Kidney (tissue), 14 donors: ENCODE results near the gene DDX23. TPM values are rescaled to one million over a fixed set of nuclear protein-coding genes. Genes with fewer than 3 reads are reported as not detected.

Source experiments
- DNase-seq, 5 donors: peaks; one replicate each; pipeline ENCODE4 v3.0.0-alpha.2; 2013 to 2020
- FAIRE-seq: peaks from 2 replicates; lab custom pipeline; 2012; peaks lifted over from hg19 to GRCh38; lab: Jason Lieb, UNC
- H3K27ac ChIP-seq, 2 donors: one replicate each; pipeline ENCODE4 v1.7.0; 2013; ENCODE audit warnings: low read depth in 2 of 2, low read length in 2 of 2, inconsistent platforms in 1 of 2
- H3K27me3 ChIP-seq: one replicate; pipeline ENCODE4 v1.7.1; 2013; ENCODE audit warnings: low read length, inconsistent platforms; ENCODE audit not compliant: control insufficient read depth, insufficient read depth
- H3K36me3 ChIP-seq, 3 donors: one replicate each; pipeline versions ENCODE4 v1.7.0 to v1.7.1; 2013; ENCODE audit warnings: low read length in 3 of 3, control low read depth in 1 of 3, inconsistent platforms in 1 of 3; ENCODE audit not compliant: insufficient read depth in 3 of 3, control insufficient read depth in 2 of 3
- H3K4me1 ChIP-seq, 3 donors: one replicate each; pipeline versions ENCODE4 v1.7.0 to v1.7.1; 2013; ENCODE audit warnings: low read length in 3 of 3, inconsistent platforms in 1 of 3, low read depth in 1 of 3; ENCODE audit not compliant: control insufficient read depth in 2 of 3, insufficient read depth in 2 of 3
- H3K4me3 ChIP-seq, 3 donors: one replicate each; pipeline versions ENCODE4 v1.7.0 to v1.8.1; 2013; ENCODE audit warnings: low read length in 3 of 3, control low read depth in 1 of 3, inconsistent platforms in 1 of 3
- H3K9ac ChIP-seq, 3 donors: one replicate each; pipeline versions ENCODE4 v1.7.0 to v1.7.1; 2013; ENCODE audit warnings: low read length in 3 of 3, control low read depth in 1 of 3, inconsistent platforms in 1 of 3
- H3K9me3 ChIP-seq, 3 donors: one replicate each; pipeline versions ENCODE4 v1.7.0 to v1.7.1; 2013; ENCODE audit warnings: low read length in 3 of 3, control low read depth in 1 of 3, inconsistent platforms in 1 of 3; ENCODE audit not compliant: control insufficient read depth in 2 of 3, insufficient read depth in 1 of 3
- intact Hi-C: fragments of 100-400 bp; cut with DNase I; formaldehyde crosslinking; loops from one replicate; pipeline ENCODE4 v1.11.1; 2022
- polyA plus RNA-seq: library from polyadenylated mRNA; stranded (reverse); fragments of 350-450 nt; fragmentation: Illumina TruSeq; extraction: RNeasy Lipid Tissue Mini Kit (QIAGEN cat#74804); gene quantifications from one replicate; pipeline ENCODE4 v1.2.3, GENCODE V29; 2014; ENCODE audit warnings: low read depth, low replicate concordance; ENCODE audit not compliant: insufficient read depth
- total RNA-seq: library from RNA; stranded (reverse); fragmentation: NEBNext Ultra II Directional; extraction: Animal tissue kit (Norgen Biotek cat#: 25700); gene quantifications from one replicate; pipeline ENCODE4 v1.2.1, GENCODE V29; 2021
- TF ChIP-seq, protein P1 (sequence below): IDR thresholded peaks from 3 replicates; pipeline ENCODE4 v1.5.1; 2012; ENCODE audit warnings: mild to moderate bottlenecking, moderate library complexity, borderline replicate concordance; ENCODE audit not compliant: insufficient read depth; ENCODE audit errors: extremely low read depth
- donor health status: control.
- donor health status: control.
- donor health status: control.
- donor health status: control.
- donor health status: control.
- donor health status: DM: yes; HTN: yes; CAD: no.
- donor health status: Normal renal cell carcinoma (clear cell type).

The DDX23 gene
- total and polyA plus RNA-seq, 2 donors from 2014 or later: 31.9 to 65.5 TPM

DNA sequence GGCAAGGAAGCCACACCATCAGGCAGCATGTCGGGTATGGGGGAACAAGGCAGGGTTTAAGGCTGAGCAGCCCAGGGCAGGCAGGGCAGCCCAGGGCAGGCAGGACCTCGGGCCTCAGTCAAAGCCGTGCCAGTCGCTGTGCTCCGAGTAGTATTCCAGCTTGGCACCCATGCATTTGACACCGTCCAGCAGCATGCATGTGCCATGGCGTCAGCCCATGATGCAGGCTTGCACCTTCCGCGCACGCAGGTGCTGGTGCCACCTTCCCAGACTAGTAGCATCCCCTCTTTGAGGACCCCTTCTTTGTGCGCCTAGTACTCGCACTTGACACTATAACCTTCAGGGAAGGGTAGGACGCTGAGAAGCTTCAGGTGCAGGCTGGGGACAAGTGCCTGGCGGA, 51.5 kb downstream of the DDX23 start:
- H3K9ac ChIP-seq: no peak overlapping the region
- TF ChIP-seq, protein P1, sequence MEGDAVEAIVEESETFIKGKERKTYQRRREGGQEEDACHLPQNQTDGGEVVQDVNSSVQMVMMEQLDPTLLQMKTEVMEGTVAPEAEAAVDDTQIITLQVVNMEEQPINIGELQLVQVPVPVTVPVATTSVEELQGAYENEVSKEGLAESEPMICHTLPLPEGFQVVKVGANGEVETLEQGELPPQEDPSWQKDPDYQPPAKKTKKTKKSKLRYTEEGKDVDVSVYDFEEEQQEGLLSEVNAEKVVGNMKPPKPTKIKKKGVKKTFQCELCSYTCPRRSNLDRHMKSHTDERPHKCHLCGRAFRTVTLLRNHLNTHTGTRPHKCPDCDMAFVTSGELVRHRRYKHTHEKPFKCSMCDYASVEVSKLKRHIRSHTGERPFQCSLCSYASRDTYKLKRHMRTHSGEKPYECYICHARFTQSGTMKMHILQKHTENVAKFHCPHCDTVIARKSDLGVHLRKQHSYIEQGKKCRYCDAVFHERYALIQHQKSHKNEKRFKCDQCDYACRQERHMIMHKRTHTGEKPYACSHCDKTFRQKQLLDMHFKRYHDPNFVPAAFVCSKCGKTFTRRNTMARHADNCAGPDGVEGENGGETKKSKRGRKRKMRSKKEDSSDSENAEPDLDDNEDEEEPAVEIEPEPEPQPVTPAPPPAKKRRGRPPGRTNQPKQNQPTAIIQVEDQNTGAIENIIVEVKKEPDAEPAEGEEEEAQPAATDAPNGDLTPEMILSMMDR: no peak
- intact Hi-C loops: no loop called here
- H3K27me3 ChIP-seq: no peaks in the 10 kb centered on the region
- FAIRE-seq: no peak
- H3K27ac ChIP-seq: no peak overlapping the region
- DNase-seq: no peak
- no peak overlapping the region for H3K4me3 ChIP-seq
- no peaks in the 10 kb centered on the region for H3K36me3 ChIP-seq
- peaks cover 0 to 2% (median 0%) of the 10 kb centered on the region in 3 donors for H3K4me1 ChIP-seq
- H3K9me3 ChIP-seq: no peaks in the 10 kb centered on the region

- peaks cover 0 to 2% (median 0%) of the 10 kb centered on the region in 3 donors for H3K4me1 ChIP-seq
- H3K27ac ChIP-seq: no peak overlapping the region
- FAIRE-seq (no peak), DNase-seq (no peak)
- no peak overlapping the region for H3K9ac ChIP-seq
- no peaks in the 10 kb centered on the region for H3K27me3 ChIP-seq
- no peak overlapping the region for H3K4me3 ChIP-seq
- no peaks in the 10 kb centered on the region for H3K36me3 ChIP-seq
- H3K9me3 ChIP-seq: no peaks in the 10 kb centered on the region
- TF ChIP-seq, protein P1: no peak
- intact Hi-C loops: loop anchor here (5.0 kb wide), 1 partner anchor 45 kb away; no protein-coding TSS in a partner anchor
These were observed 55.0 kb downstream of the DDX23 start for GRCh38 chr12:48796976-48797375.

- DNase-seq (peak in 4 of 5 donors; percentile 77 to 91 (median 88)), FAIRE-seq (peak; percentile 25)
- intact Hi-C loops: loop anchor here (5.0 kb wide), 1 partner anchor 44 kb away; no protein-coding TSS in a partner anchor
- peak overlapping the region in 1 of 3 donors; percentile 43 for H3K9ac ChIP-seq
- H3K9me3 ChIP-seq: no peaks in the 10 kb centered on the region
- H3K4me3 ChIP-seq: no peak overlapping the region
- H3K27me3 ChIP-seq: no peaks in the 10 kb centered on the region
- no peaks in the 10 kb centered on the region for H3K36me3 ChIP-seq
- TF ChIP-seq, protein P1: peak; percentile 100
- peaks cover 0 to 2% (median 0%) of the 10 kb centered on the region in 3 donors for H3K4me1 ChIP-seq
- H3K27ac ChIP-seq: no peak overlapping the region
These were observed 56.2 kb downstream of the DDX23 start for GRCh38 chr12:48795550-48796455.
